IPS-18a (cell line): ENCODE measurements around the gene ALOX12B.
"Not testable (repeated sequence)": the region's sequence is repeated elsewhere in the genome, so short reads cannot be mapped to it uniquely, and the experiment has no call there.

ENCODE experiments used
- H3K27ac ChIP-seq: one replicate; pipeline ENCODE4 v1.5.1; 2013; ENCODE audit warnings: low read length
- H3K27me3 ChIP-seq: one replicate; pipeline ENCODE4 v1.6.1; 2013; ENCODE audit warnings: mild to moderate bottlenecking, low read length; ENCODE audit not compliant: control insufficient read depth, insufficient read depth
- H3K36me3 ChIP-seq: one replicate; pipeline ENCODE4 v1.6.1; 2013; ENCODE audit warnings: low read depth, low read length; ENCODE audit not compliant: control insufficient read depth
- H3K4me1 ChIP-seq: one replicate; pipeline ENCODE4 v1.6.1; 2013; ENCODE audit warnings: low read depth, low read length; ENCODE audit not compliant: control insufficient read depth
- H3K4me3 ChIP-seq: one replicate; pipeline ENCODE4 v1.5.1; 2013; ENCODE audit warnings: low read length
- H3K9ac ChIP-seq: one replicate; pipeline ENCODE4 v1.6.1; 2013; ENCODE audit warnings: mild to moderate bottlenecking, low read length, moderate library complexity
- H3K9me3 ChIP-seq: one replicate; pipeline ENCODE4 v1.6.1; 2013; ENCODE audit warnings: low read depth, low read length; ENCODE audit not compliant: control insufficient read depth

ALOX12B gene

DNA sequence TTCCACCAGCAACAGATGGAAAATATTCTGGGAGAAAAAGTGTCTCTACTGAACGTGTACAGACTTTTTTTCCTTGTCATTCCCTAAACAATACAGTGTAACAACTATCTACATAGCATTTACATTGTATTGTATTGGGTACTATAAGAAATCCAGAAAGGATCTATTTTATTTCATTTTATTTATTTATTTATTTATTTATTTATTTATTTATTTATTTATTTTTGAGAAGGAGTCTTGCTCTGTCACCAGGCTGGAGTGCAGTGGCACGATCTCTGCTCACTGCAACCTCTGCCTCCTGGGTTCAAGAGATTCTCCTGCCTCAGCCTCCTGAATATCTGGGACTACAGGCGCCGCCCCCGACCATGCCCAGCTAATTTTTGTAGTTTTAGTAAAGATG is 9.6 kb downstream of the ALOX12B start:
- not testable (repeated sequence) for H3K9ac ChIP-seq, H3K36me3 ChIP-seq, H3K9me3 ChIP-seq, H3K4me3 ChIP-seq, H3K4me1 ChIP-seq, H3K27ac ChIP-seq
- peaks cover 81% of the 10 kb centered on the region for H3K27me3 ChIP-seq

DNA sequence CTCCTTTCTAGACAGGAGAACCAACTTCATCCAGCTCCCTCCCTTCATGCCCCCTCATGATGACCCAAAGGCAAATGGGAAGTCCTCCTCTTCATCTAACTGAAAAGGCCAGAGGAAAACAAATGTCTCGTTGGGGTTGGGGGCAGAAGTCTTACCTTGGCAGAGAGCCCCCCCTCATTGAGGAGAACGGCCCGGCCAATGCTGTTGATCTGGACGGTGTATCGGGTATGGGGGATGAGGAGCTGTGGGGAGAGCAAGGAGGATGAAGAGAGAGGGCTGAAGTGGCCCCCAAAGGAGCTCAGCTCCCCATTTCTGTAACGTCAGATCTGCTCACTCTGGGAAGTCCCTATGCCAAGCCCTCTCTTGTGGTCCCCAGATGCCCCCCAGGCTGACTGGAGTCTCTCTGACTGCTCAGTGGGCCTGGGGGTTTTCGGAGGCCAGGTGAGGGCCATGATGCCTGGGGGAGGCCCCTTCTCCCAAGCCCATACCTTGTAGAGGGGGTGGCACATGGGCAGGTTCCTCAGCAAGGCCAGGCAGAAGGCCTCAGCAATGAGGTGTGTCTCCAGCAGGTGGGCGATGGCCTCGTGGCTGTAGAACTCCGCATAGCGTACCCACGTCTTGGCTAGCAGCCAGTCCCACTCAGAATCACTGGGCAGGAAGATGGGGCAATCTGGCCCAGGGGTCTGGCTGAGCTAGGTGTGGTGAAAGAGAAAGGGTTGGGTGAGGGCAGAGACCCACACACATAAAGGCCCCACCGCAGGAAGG is 10.8 kb downstream of the ALOX12B start:
- Histone ChIP-seq H3K9ac (no peak overlapping the region), H3K4me1 (peaks cover 5% of the 10 kb centered on the region), H3K4me3 (no peak overlapping the region), H3K27me3 (peaks cover 83% of the 10 kb centered on the region), H3K9me3 (no peaks in the 10 kb centered on the region), H3K36me3 (no peaks in the 10 kb centered on the region), H3K27ac (no peak overlapping the region)

DNA sequence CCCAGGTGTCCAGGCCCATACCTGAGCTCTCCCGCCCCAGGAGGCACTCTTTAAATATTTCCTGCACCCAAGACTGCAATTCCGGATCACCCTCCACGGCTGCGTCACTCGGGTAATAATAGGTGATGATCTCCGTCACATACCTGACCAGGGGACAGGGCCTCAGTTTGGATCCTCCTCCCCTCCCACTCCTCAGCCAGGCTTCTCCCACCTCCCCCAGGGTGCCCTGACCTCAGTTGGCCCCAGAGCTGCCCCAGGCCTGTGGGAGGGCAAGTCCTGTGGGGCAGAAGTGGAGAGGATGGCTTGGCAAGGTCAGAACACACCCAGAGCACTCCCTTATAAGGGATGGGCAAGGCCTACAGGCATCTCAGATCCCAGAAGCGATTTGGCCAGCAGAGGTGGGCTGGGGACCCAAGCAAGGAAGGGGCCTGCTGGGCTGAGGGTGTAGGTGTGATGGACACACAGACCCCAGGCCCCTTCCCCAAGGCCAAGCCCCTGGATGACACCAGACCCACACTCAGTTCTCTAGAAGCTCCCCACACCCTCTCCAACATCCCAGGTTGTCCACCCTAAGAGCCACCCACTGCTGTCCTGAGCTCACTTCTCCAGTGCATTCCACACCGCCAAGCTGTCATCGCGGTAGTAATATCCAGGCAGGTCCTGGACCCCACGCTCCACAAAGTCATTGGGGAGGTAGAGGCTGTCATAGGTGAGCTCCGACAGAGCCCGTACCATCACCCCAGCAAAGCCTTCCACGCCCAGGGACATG is 11.8 kb downstream of the ALOX12B start:
- H3K4me3 ChIP-seq = no peak overlapping the region
- H3K27me3 ChIP-seq = peaks cover 83% of the 10 kb centered on the region
- no peak overlapping the region for H3K27ac ChIP-seq
- peaks cover 5% of the 10 kb centered on the region for H3K4me1 ChIP-seq
- no peaks in the 10 kb centered on the region for H3K9me3 ChIP-seq
- H3K36me3 ChIP-seq = no peaks in the 10 kb centered on the region
- H3K9ac ChIP-seq = no peak overlapping the region

DNA sequence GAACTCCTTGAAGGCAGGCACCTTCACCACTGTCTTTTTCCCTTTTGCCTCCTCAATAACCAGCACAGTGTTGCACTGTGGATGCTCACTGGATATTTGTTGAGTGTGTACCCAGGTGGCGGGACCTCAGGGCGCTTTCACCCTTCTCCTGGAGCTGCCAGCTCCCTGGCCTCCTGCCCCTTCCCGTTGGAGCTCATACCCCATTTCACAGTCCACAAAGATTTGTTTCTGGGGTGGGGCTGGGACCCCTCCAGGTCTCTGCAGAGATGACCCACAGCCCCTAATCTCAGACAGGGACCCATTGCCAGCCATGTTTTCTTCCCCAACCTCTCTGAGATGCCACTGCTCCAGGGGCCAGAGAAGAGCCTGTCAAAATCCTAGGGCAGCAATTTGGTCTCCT is 12.4 kb downstream of the ALOX12B start:
- H3K36me3 ChIP-seq = no peaks in the 10 kb centered on the region
- H3K27me3 ChIP-seq = peaks cover 82% of the 10 kb centered on the region
- no peaks in the 10 kb centered on the region for H3K9me3 ChIP-seq
- no peak overlapping the region for H3K27ac ChIP-seq
- H3K4me1 ChIP-seq = peaks cover 5% of the 10 kb centered on the region
- H3K4me3 ChIP-seq = no peak overlapping the region
- no peak overlapping the region for H3K9ac ChIP-seq

DNA sequence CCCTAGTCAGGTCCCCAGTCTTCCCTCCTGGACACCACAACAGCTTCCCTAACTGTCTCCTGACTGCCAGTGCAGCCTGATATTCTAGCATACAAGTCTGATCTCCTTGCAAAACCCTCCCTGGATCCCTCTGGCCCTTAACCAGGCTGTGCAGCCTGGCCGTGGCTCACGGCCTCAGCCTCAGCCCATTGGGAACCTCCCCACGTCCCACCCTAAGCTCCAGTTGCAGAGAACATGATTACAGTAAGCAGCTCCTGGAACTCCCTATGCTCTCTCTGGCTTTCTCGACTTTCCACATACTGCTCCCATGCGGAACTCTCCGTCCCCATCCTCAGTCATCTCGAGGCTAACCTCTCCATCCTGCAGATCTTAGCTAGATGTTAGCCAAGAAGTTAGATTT is 13.0 kb downstream of the ALOX12B start:
- no peak overlapping the region for H3K4me3 ChIP-seq
- H3K27ac ChIP-seq = no peak overlapping the region
- H3K27me3 ChIP-seq = peaks cover 77% of the 10 kb centered on the region

DNA sequence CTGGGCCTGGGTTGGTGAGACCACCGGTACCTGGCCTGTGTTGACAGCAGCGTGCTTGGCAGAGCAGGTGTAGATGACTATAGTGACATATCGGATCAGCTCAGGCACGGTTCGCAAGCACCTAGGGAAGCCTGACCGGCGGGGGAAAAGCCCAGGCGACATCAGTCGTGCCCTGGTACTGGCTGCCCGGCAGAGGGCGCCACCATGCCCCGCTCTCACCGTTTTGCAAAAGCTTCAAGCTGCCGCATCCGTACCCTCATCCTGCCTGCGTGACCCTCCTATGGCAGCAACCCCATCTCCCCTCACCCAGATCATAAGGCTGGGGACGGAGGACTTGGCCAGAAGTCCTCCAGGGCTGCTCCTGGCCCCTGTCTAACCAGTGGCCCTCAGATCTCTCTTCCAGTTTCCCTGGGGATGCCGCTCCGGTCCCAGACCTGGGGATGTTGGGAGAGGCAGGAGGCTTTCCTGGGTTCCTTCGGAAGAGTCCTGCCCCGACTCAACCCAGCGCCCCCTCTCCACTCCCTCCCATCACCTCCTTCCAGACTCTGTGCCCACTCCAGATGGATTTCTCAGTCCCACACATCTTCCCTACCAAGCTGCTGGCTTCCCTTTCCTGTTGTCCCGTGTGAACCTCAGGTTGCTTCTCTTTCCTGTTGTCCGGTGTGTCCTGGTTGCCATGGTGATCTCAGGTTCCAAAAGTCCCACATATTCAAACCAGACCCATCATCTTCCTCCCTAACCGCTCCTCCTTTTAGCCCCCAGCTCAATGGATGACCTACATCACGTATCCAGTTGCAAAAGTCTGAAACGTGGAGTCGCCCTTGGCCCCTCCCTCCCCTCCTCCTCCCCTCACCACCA is 13.7 kb downstream of the ALOX12B start:
- Histone ChIP-seq H3K27ac (no peak overlapping the region), H3K4me3 (peak overlapping the region; percentile 57), H3K9me3 (no peaks in the 10 kb centered on the region), H3K27me3 (peaks cover 75% of the 10 kb centered on the region), H3K4me1 (peaks cover 5% of the 10 kb centered on the region), H3K36me3 (no peaks in the 10 kb centered on the region), H3K9ac (no peak overlapping the region)

More for the DNA sequence above, 13.0 kb downstream of the ALOX12B start:
- Histone ChIP-seq H3K36me3 (no peaks in the 10 kb centered on the region), H3K9me3 (no peaks in the 10 kb centered on the region), H3K9ac (no peak overlapping the region), H3K4me1 (peaks cover 5% of the 10 kb centered on the region)

DNA sequence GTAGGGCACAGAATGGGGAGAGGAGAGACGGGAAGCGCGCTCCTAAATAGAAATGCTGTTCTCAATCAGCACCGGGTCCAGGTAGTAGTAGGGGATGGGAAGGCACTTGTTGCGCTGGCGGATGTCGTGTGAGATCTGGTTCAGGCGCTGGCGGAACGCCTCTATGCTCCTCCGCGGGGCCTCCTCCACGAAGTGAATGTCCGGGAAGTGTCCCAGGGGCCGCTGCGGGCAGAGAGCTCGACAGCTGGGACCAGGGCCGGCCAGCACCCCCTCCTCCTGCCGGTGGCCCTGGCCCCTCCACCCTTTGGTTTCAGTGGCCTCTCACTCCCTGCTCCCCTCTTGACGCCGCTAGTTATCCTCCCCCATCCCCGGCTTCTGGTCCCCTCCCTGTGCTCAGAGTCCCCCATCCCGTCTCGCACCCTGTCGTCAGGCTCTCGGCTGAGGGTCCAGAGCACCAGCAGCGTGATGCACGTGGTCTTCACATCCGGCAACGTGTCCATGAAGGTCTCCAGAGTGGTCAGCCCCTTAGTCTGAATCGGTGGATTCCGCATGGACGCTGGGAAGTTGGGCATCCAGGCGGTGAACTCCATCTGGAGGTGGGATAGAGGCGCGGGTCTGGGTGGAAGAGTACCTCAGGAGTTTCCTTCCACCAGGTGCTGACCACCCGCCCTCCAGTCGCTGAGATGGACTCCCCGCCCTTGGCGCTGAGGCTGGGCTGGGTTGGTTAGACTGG is 14.6 kb downstream of the ALOX12B start:
- H3K9me3 ChIP-seq = no peaks in the 10 kb centered on the region
- H3K27me3 ChIP-seq = peaks cover 69% of the 10 kb centered on the region
- H3K27ac ChIP-seq = no peak overlapping the region
- H3K9ac ChIP-seq = no peak overlapping the region
- H3K4me1 ChIP-seq = peaks cover 5% of the 10 kb centered on the region
- H3K4me3 ChIP-seq = peak overlapping the region; percentile 57
- no peaks in the 10 kb centered on the region for H3K36me3 ChIP-seq

DNA sequence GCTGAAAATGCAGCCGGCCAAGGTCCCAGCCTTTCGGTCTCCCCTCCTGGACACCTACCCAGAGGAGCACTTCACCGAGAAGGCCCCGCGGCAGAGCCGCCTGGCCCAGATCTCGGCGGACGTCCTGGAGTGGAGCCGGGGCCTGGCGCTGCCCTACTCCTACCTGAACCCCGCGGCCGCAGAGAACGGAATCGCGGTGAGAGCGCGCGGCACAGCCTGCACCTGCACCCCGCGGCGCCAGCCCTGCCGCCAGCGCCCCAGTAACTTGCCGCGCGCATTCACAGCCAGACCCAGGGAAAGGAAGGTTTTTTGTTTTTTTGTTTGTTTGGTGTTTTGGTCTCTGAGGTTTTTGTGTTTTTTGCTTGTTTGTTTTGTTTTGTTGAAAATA is 15.2 kb downstream of the ALOX12B start:
- peaks cover 5% of the 10 kb centered on the region for H3K4me1 ChIP-seq
- H3K36me3 ChIP-seq = no peaks in the 10 kb centered on the region
- no peak overlapping the region for H3K27ac ChIP-seq
- H3K9me3 ChIP-seq = no peaks in the 10 kb centered on the region
- peak overlapping the region; percentile 57 for H3K4me3 ChIP-seq
- H3K9ac ChIP-seq = no peak overlapping the region
- H3K27me3 ChIP-seq = peaks cover 66% of the 10 kb centered on the region

DNA sequence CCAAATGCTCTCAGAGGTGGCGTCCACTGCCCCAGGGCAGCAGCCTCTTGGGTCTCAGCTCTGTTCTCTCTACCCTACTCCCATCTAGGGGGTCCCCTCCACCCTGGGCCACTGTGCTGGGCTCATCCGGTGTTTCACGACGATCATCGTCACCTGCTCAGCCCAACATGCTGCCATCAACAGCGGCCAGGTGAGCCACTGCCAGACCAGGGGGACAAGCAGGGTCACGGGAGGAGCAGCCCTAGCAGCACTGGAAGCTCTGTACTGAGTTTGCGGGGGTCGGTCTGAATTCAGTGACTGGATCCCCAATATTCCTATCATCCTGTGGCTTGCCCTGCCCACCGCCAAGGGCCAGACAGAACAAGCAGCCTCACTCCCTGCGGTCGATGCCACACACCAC is 16.0 kb downstream of the ALOX12B start:
- H3K9ac ChIP-seq = no peak overlapping the region

DNA sequence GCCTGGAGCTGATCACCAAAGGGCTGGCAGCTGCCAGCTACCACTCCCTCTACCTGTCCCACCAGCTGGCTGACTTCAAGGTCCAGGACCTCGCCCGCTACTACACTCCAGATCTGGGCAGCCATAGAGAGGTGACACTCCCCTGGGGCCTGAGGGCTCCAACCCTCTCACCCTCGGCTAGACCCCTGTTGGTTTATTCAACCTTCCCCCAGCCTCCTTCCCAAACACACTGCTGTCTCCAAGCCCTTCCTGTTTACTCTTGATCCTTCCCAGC is 18.0 kb downstream of the ALOX12B start:
- H3K9me3 ChIP-seq = no peaks in the 10 kb centered on the region
- H3K36me3 ChIP-seq = no peaks in the 10 kb centered on the region
- H3K4me3 ChIP-seq = no peak overlapping the region
- H3K27ac ChIP-seq = no peak overlapping the region
- H3K4me1 ChIP-seq = peaks cover 5% of the 10 kb centered on the region
- peaks cover 60% of the 10 kb centered on the region for H3K27me3 ChIP-seq
- H3K9ac ChIP-seq = no peak overlapping the region

More for the DNA sequence above, 16.0 kb downstream of the ALOX12B start:
- Histone ChIP-seq H3K27ac (no peak overlapping the region), H3K4me3 (no peak overlapping the region), H3K9me3 (no peaks in the 10 kb centered on the region), H3K4me1 (peaks cover 5% of the 10 kb centered on the region), H3K27me3 (peaks cover 70% of the 10 kb centered on the region), H3K36me3 (no peaks in the 10 kb centered on the region)
